ENCODE results near the gene ADD1.

The ADD1 gene

DNA sequence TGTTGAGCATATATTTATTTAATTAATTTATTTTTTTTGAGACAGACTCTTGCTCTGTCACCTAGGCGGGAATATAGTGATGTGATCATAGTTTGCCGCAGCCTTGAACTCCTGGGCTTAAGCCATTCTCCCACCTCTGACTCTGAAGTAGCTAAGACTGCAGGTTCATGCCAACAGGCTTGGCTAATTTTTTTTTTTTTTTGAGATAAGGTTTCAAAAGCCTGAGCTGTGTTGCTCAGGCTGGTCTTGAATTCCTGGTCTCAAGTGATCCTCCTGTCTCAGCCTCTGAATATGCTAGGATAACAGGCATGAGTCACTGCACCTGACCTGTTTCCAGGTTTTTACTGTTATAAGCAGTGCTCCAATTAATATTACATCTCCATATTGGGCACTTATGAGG is 4.8 kb downstream of the ADD1 start:
- peaks cover 20% of the 10 kb centered on the region for H3K79me2 ChIP-seq
- no peak overlapping the region for H2AFZ ChIP-seq
- no peak overlapping the region for H3K4me3 ChIP-seq (ENCODE audit: low read depth, low read length)
- no peak overlapping the region for H3K9ac ChIP-seq
- no peaks in the 10 kb centered on the region for H3K27me3 ChIP-seq (ENCODE audit: control insufficient read depth, insufficient read depth, low read length)
- no peaks in the 10 kb centered on the region for H3K9me3 ChIP-seq (ENCODE audit: control insufficient read depth, low read length)
- H3K4me2 ChIP-seq (ENCODE audit: low read length): no peak overlapping the region
- TF ChIP-seq, protein P1, sequence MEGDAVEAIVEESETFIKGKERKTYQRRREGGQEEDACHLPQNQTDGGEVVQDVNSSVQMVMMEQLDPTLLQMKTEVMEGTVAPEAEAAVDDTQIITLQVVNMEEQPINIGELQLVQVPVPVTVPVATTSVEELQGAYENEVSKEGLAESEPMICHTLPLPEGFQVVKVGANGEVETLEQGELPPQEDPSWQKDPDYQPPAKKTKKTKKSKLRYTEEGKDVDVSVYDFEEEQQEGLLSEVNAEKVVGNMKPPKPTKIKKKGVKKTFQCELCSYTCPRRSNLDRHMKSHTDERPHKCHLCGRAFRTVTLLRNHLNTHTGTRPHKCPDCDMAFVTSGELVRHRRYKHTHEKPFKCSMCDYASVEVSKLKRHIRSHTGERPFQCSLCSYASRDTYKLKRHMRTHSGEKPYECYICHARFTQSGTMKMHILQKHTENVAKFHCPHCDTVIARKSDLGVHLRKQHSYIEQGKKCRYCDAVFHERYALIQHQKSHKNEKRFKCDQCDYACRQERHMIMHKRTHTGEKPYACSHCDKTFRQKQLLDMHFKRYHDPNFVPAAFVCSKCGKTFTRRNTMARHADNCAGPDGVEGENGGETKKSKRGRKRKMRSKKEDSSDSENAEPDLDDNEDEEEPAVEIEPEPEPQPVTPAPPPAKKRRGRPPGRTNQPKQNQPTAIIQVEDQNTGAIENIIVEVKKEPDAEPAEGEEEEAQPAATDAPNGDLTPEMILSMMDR (IDR thresholded peaks at IDR 0.05): no peak
- no peak overlapping the region for H3K27ac ChIP-seq
- H3K4me1 ChIP-seq: no peaks in the 10 kb centered on the region
- no peaks in the 10 kb centered on the region for H3K36me3 ChIP-seq (ENCODE audit: control insufficient read depth, insufficient read depth, low read length)

DNA sequence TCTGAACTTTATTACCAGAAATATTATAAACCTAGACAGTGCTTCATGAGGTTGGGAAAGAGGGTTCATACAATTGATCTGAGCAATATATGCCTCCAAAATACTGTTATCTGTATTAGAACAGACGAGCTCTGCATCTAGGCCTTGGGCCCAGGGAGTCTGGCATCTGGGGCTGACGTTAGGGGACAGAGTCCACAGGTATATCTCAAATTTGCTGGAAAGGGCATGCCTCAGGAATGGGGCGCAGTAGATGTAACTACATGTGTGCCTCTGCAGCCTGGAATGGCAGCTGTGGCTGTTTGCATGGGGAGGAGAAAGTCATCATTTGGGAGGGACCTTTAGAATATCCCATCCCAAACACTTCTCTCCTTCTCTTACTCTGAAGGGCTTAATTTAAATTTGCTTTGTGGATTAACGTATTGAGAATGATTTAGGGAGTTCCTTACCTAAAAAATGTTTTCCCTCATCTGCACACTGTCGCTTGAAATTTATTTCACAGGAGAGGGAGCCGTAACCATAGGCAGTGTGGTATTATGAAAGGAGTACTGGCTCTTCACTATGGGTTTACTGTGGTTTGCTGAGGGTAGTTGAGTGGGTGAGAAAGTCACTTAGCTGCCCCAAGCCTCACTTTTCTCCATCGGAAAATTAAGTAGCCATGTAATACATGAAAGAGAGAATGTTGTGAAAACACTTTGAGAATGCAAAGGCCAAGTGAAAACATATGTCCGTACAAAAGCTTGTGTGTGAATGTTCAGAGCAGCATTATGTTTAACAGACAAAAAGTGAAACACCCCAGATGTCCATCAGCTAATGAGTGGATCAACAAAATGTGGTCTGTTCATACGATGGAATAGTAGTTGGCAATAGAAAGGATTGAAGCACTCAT is 5.9 kb downstream of the ADD1 start:
- Histone ChIP-seq H3K9ac (no peak overlapping the region), H3K4me1 (no peaks in the 10 kb centered on the region), H3K79me2 (peaks cover 24% of the 10 kb centered on the region), H3K27me3 (ENCODE audit: control insufficient read depth, insufficient read depth, low read length) (no peaks in the 10 kb centered on the region), H3K36me3 (ENCODE audit: control insufficient read depth, insufficient read depth, low read length) (no peaks in the 10 kb centered on the region), H3K4me2 (ENCODE audit: low read length) (no peak overlapping the region), H3K4me3 (ENCODE audit: low read depth, low read length) (no peak overlapping the region), H3K27ac (no peak overlapping the region), H3K9me3 (ENCODE audit: control insufficient read depth, low read length) (no peaks in the 10 kb centered on the region), H2AFZ (no peak overlapping the region)
- TF ChIP-seq, protein P1 (IDR thresholded peaks at IDR 0.05): no peak

DNA sequence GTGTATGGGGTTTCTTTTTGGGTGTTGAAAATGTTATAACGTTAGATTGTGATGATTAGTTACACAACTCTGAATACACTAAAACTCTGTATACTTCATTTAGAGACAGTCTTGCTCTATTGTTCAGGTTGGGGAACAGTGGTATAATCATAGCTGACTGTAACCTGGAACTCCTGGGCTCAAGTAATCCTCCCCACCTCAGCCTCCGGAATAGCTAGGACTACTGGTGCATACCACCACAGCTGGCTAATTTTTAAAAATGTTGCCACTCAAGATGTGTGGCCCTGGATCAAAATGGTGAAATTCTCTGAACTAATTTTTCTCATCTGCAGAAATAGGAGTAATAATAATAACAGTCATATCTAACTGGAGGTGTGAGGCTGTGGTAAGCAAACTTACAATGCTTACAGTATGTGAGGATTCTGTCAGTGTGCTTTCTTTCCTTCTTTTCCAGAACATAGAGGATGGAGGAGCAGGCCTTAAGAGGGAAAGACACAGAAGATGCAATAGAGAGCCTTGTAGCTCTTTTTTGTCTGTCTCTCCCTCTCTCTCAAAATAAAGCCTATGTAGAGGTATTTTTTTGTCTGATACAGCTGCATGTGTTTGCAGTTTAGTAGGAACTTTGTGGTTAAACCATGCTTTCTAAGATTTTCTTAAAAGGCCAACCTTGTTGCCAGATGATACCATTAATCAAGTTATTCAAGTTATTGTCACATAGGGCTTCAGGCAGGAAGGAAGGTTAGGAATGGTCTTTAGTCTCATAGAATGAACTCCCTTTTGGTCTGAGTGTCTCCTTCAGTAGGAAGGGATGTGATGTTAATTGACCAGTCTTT is 7.5 kb downstream of the ADD1 start:
- Histone ChIP-seq H3K9me3 (ENCODE audit: control insufficient read depth, low read length) (no peaks in the 10 kb centered on the region), H3K9ac (no peak overlapping the region), H3K79me2 (peaks cover 20% of the 10 kb centered on the region), H3K4me1 (no peaks in the 10 kb centered on the region), H3K4me3 (ENCODE audit: low read depth, low read length) (no peak overlapping the region), H3K27me3 (ENCODE audit: control insufficient read depth, insufficient read depth, low read length) (no peaks in the 10 kb centered on the region), H3K36me3 (ENCODE audit: control insufficient read depth, insufficient read depth, low read length) (no peaks in the 10 kb centered on the region), H2AFZ (no peak overlapping the region), H3K4me2 (ENCODE audit: low read length) (no peak overlapping the region), H3K27ac (no peak overlapping the region)
- TF ChIP-seq, protein P1 (IDR thresholded peaks at IDR 0.05): no peak

DNA sequence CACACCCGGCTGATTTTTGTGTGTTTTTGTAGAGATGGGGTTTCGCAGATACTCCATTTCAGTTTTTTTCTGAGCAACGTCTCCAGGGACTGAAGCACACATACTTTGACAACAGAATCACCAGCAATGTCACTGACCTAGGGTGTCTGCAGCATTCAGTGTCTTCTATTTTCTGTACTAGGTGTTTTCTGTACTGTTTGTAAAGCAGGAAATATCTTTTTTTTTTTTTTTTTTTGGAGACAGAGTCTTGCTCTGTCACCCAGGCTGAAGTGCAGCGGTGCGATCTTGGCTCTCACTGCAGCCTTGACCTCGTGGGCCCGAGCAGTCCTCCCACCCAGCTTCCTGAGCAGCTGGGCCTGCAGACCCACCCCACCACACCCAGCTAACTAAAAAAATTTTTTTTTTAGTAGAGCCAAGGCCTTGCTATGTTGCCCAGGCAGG is 8.9 kb downstream of the ADD1 start:
- Histone ChIP-seq H3K4me1 (no peaks in the 10 kb centered on the region), H3K9ac (no peak overlapping the region), H3K27ac (no peak overlapping the region)

More for the DNA sequence above, 8.9 kb downstream of the ADD1 start:
- peaks cover 23% of the 10 kb centered on the region for H3K79me2 ChIP-seq
- no peaks in the 10 kb centered on the region for H3K36me3 ChIP-seq (ENCODE audit: control insufficient read depth, insufficient read depth, low read length)
- no peak overlapping the region for H3K4me2 ChIP-seq (ENCODE audit: low read length)
- no peaks in the 10 kb centered on the region for H3K9me3 ChIP-seq (ENCODE audit: control insufficient read depth, low read length)
- H2AFZ ChIP-seq: no peak overlapping the region
- TF ChIP-seq, protein P1 (IDR thresholded peaks at IDR 0.05): no peak
- no peak overlapping the region for H3K4me3 ChIP-seq (ENCODE audit: low read depth, low read length)
- no peaks in the 10 kb centered on the region for H3K27me3 ChIP-seq (ENCODE audit: control insufficient read depth, insufficient read depth, low read length)
